ENCODE measurements around the gene ISM1. TPM values are rescaled to one million over a fixed set of nuclear protein-coding genes. Genes with fewer than 3 reads are reported as not detected.
A peak's percentile ranks its signal among the peaks of the same experiment; 100 is the strongest.

ISM1 gene
- total RNA-seq, 1 donor from 2014 or later = not detected

DNA sequence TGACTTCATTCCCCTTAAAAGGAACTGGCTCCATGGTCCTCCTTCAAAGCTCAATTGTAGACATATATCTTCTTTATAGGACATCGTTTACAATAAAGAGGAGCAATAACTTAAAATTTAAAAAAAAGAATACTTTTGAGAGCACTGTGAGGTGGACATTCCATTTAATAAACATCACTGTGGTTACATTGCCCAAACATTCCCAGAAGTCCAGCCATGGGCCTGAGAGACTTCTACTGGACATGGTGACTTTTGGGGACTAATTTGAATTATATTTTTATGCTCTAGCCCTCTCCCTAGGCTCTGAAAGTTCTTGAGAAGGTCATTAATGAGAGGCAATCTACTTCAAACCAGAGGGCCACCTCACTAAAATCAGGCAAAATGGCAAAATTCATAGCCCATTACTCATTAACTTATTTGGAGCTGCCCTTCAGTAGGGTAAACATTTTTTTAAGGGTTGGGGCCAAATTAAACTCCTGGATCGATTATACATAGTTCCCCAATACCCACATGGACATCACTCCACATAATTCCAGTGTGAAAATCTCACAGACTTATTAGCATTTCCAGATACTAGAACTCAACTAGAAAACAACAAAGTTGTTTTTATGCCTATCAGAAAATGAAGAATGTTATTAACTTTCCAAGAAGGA lies 17.1 kb downstream of the ISM1 start:
- TF ChIP-seq, protein P1, sequence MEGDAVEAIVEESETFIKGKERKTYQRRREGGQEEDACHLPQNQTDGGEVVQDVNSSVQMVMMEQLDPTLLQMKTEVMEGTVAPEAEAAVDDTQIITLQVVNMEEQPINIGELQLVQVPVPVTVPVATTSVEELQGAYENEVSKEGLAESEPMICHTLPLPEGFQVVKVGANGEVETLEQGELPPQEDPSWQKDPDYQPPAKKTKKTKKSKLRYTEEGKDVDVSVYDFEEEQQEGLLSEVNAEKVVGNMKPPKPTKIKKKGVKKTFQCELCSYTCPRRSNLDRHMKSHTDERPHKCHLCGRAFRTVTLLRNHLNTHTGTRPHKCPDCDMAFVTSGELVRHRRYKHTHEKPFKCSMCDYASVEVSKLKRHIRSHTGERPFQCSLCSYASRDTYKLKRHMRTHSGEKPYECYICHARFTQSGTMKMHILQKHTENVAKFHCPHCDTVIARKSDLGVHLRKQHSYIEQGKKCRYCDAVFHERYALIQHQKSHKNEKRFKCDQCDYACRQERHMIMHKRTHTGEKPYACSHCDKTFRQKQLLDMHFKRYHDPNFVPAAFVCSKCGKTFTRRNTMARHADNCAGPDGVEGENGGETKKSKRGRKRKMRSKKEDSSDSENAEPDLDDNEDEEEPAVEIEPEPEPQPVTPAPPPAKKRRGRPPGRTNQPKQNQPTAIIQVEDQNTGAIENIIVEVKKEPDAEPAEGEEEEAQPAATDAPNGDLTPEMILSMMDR (IDR thresholded peaks at IDR 0.05; ENCODE audit: insufficient read depth, low read length, severe bottlenecking) = no peak
- DNase-seq (ENCODE audit: low read depth) (no peak), FAIRE-seq (no peak)
- Histone ChIP-seq H3K27me3 (ENCODE audit: control insufficient read depth, insufficient read depth, low read length) (no peaks in the 10 kb centered on the region), H3K36me3 (ENCODE audit: control insufficient read depth, insufficient read depth, low read length) (no peaks in the 10 kb centered on the region), H3K4me3 (ENCODE audit: low read depth, low read length) (no peak overlapping the region)

- Histone ChIP-seq H3K36me3 (ENCODE audit: control insufficient read depth, insufficient read depth, low read length) (no peaks in the 10 kb centered on the region), H3K27me3 (ENCODE audit: control insufficient read depth, insufficient read depth, low read length) (no peaks in the 10 kb centered on the region), H3K4me3 (ENCODE audit: low read depth, low read length) (no peak overlapping the region)
- DNase-seq (ENCODE audit: low read depth) (peak; percentile 90), FAIRE-seq (no peak)
- TF ChIP-seq, protein P1 (IDR thresholded peaks at IDR 0.05; ENCODE audit: insufficient read depth, low read length, severe bottlenecking) = no peak
Measured at GRCh38 chr20:13243826-13244376, 22.8 kb downstream of the ISM1 start.

DNA sequence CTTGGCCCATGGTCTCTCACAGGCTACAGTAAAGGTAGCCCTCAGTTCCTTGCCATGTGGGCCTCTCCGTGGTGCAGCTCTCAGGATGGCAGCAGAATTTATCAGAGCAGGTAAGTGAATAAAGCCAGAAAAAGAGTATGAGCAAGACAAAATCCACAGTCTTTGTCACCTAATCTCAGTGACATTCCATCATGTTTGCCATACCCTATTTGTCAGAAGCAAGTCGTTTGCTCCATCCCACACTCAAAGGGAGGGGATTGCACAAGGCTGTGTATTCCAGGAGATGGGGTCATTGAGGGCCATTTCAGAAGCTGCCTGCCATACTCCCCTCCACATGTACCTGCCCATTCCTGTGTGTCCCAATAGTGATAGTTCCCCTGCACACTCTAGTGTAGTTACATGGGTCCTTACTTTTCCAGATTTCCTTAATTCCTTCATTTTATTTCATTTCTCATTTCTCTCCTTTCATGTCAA lies 24.2 kb downstream of the ISM1 start:
- FAIRE-seq (no peak), DNase-seq (ENCODE audit: low read depth) (no peak)
- Histone ChIP-seq H3K4me3 (ENCODE audit: low read depth, low read length) (no peak overlapping the region), H3K36me3 (ENCODE audit: control insufficient read depth, insufficient read depth, low read length) (no peaks in the 10 kb centered on the region), H3K27me3 (ENCODE audit: control insufficient read depth, insufficient read depth, low read length) (no peaks in the 10 kb centered on the region)
- TF ChIP-seq, protein P1 (IDR thresholded peaks at IDR 0.05; ENCODE audit: insufficient read depth, low read length, severe bottlenecking) = no peak

DNA sequence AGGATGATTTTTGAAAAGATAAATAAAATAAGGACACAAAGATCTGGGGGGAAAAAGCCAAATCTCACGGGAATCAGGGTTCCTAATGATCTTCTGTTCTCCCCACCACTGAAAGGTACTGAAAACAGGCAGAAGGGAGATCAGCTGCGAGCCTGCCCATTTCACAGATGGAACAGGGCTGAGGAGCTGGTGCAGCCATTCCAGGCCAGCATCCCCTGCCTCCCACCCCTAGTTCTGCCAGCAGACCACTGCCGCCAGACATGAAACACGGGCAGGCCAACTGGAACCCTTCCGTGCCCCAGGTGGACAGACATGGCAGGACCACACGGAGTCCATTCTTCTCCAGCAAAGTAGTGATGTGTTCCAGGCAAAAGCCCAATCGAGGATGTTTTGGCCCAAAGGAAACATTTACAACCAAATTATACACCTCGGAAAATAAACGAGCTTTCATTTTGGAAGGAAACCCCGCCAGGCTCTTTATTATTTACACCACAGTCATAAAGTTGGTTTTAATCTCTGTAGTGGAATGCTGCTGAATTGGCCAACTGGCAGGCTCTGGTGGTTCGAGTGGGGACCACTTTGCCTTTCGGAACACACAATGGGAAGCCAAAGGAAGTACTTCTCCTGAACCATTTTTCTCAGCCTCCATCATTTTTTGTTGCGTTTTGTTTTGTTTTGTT lies 28.2 kb downstream of the ISM1 start:
- H3K36me3 ChIP-seq (ENCODE audit: control insufficient read depth, insufficient read depth, low read length) = no peaks in the 10 kb centered on the region
- TF ChIP-seq, protein P1 (IDR thresholded peaks at IDR 0.05; ENCODE audit: insufficient read depth, low read length, severe bottlenecking) = no peak
- no peaks in the 10 kb centered on the region for H3K27me3 ChIP-seq (ENCODE audit: control insufficient read depth, insufficient read depth, low read length)
- no peak overlapping the region for H3K4me3 ChIP-seq (ENCODE audit: low read depth, low read length)
- FAIRE-seq = no peak
- DNase-seq (ENCODE audit: low read depth) = no peak

DNA sequence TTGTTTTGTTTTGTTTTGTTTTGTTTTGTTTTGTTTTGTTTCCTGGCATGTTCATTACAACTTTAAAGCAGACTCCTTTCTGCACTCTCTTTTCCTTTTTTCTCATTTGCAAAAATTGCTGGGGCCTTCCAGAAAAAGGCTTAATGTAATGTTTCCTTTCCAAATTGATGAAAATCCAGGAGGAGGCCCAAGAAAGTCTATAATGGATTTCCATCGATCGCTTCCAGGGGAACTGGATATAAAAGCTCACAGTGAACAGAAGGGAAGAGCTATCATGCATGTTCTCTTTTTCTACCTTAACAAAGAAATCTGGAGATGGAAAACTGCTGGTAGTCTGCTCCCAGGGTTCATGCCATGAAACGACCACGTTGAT lies 28.7 kb downstream of the ISM1 start:
- FAIRE-seq (no peak), DNase-seq (ENCODE audit: low read depth) (no peak)
- TF ChIP-seq, protein P1 (IDR thresholded peaks at IDR 0.05; ENCODE audit: insufficient read depth, low read length, severe bottlenecking) = no peak
- Histone ChIP-seq H3K27me3 (ENCODE audit: control insufficient read depth, insufficient read depth, low read length) (no peaks in the 10 kb centered on the region), H3K4me3 (ENCODE audit: low read depth, low read length) (no peak overlapping the region), H3K36me3 (ENCODE audit: control insufficient read depth, insufficient read depth, low read length) (no peaks in the 10 kb centered on the region)

Measured in bronchial epithelial cell (primary cell).